ENCODE data around the gene SCAND1.

- TF ChIP-seq CTCF (IDR thresholded peaks at IDR 0.05; ENCODE audit: insufficient read depth, low read length) (no peak), POLR2AphosphoS5 (IDR thresholded peaks at IDR 0.05; ENCODE audit: low read depth) (no peak), REST (IDR thresholded peaks at IDR 0.05; ENCODE audit: insufficient replicate concordance, low read depth) (no peak)
Observed at GRCh38 chr20:35929301-35929700, 25.0 kb downstream of the SCAND1 start.
